Peyer's patch (tissue), 4 donors: ENCODE measurements around the gene RNF123. TPM values are rescaled to one million over a fixed set of nuclear protein-coding genes. Genes with fewer than 3 reads are reported as not detected.

Experiments used
- DNase-seq, 3 donors: peaks; one replicate each; pipeline ENCODE4 v3.0.0-alpha.2; 2017 to 2019
- H3K27ac ChIP-seq, 4 donors: fragments of 200-600 bp; sonication (generic); one replicate each; pipeline ENCODE4 v1.5.1; 2016 to 2019
- H3K27me3 ChIP-seq, 2 donors: fragments of 200-600 bp; sonication (generic); one replicate each; pipeline ENCODE4 v1.5.1; 2019
- H3K36me3 ChIP-seq, 3 donors: fragments of 200-600 bp; sonication (generic); one replicate each; pipeline ENCODE4 v1.5.1; 2016 to 2019
- H3K4me1 ChIP-seq, 4 donors: fragments of 200-600 bp; sonication (generic); one replicate each; pipeline ENCODE4 v1.5.1; 2016 to 2019
- H3K4me3 ChIP-seq, 4 donors: fragments of 200-600 bp; sonication (generic); 1 replicate in 3 of 4; 2 replicates in 1 of 4; pipeline ENCODE4 v1.5.1; 2016 to 2019; ENCODE audit warnings: mild to moderate bottlenecking in 1 of 4
- H3K9me3 ChIP-seq, 4 donors: fragments of 200-600 bp; sonication (generic); one replicate each; pipeline ENCODE4 v1.5.1; 2016 to 2019; ENCODE audit warnings: mild to moderate bottlenecking in 1 of 4
- POLR2A ChIP-seq, 2 donors: fragments of 450-650 bp; IDR thresholded peaks; one replicate each; pipeline ENCODE4 v1.5.1; 2017; ENCODE audit warnings: antibody characterized with exemption in 2 of 2, mild to moderate bottlenecking in 2 of 2, moderate library complexity in 2 of 2
- total RNA-seq, 4 donors: library from RNA; depleted of rRNA; stranded (reverse); fragments of >200 nt; gene quantifications; one replicate each; pipeline ENCODE4 v1.1.0, GENCODE V29; 2016
- TF ChIP-seq, protein P1 (sequence below), 6 experiments: fragments of 450-650 bp in 4 of 6; fragments of 200-600 bp in 2 of 6; sonication (generic) in 1 of 6; IDR thresholded peaks; one replicate each; pipeline ENCODE4 v1.5.1; 2017 to 2019; ENCODE audit warnings: antibody characterized with exemption in 6 of 6, mild to moderate bottlenecking in 3 of 6, moderate library complexity in 1 of 6

RNF123 gene
- total RNA-seq, 4 donors from 2014 or later = 74.3 to 101 (median 84.3) TPM

GRCh38 chr3:49717959-49718857 lies 28.9 kb downstream of the RNF123 start:
- no peak for DNase-seq
- Histone ChIP-seq H3K4me3 (peak overlapping the region in 2 of 4 donors; percentile 52 to 57), H3K27ac (no peak overlapping the region), H3K27me3 (no peaks in the 10 kb centered on the region), H3K36me3 (peaks cover 0 to 46% (median 0%) of the 10 kb centered on the region in 3 donors), H3K4me1 (peaks cover 0 to 47% (median 10%) of the 10 kb centered on the region in 4 donors), H3K9me3 (no peaks in the 10 kb centered on the region)
- no peak for TF ChIP-seq POLR2A (IDR thresholded peaks at IDR 0.05)
- TF ChIP-seq, protein P1, sequence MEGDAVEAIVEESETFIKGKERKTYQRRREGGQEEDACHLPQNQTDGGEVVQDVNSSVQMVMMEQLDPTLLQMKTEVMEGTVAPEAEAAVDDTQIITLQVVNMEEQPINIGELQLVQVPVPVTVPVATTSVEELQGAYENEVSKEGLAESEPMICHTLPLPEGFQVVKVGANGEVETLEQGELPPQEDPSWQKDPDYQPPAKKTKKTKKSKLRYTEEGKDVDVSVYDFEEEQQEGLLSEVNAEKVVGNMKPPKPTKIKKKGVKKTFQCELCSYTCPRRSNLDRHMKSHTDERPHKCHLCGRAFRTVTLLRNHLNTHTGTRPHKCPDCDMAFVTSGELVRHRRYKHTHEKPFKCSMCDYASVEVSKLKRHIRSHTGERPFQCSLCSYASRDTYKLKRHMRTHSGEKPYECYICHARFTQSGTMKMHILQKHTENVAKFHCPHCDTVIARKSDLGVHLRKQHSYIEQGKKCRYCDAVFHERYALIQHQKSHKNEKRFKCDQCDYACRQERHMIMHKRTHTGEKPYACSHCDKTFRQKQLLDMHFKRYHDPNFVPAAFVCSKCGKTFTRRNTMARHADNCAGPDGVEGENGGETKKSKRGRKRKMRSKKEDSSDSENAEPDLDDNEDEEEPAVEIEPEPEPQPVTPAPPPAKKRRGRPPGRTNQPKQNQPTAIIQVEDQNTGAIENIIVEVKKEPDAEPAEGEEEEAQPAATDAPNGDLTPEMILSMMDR (IDR thresholded peaks at IDR 0.05) = no peak

- H3K4me1 ChIP-seq = peaks cover 0 to 47% (median 10%) of the 10 kb centered on the region in 4 donors
- TF ChIP-seq POLR2A (IDR thresholded peaks at IDR 0.05) = no peak
- TF ChIP-seq, protein P1 (IDR thresholded peaks at IDR 0.05) = no peak
- H3K4me3 ChIP-seq = peak overlapping the region; percentile 52 to 59 (median 55)
- peaks cover 0 to 40% (median 0%) of the 10 kb centered on the region in 3 donors for H3K36me3 ChIP-seq
- DNase-seq = no peak
- H3K27ac ChIP-seq = peak overlapping the region in 1 of 4 donors; percentile 77
- H3K27me3 ChIP-seq = no peaks in the 10 kb centered on the region
- no peaks in the 10 kb centered on the region for H3K9me3 ChIP-seq
Observed at GRCh38 chr3:49718858-49719213, 29.5 kb downstream of the RNF123 start.

- H3K36me3 ChIP-seq = peaks cover 0 to 37% (median 0%) of the 10 kb centered on the region in 3 donors
- TF ChIP-seq, protein P1 (IDR thresholded peaks at IDR 0.05) = peak; percentile 31 to 77 (median 66)
- peak; percentile 65 to 87 for TF ChIP-seq POLR2A (IDR thresholded peaks at IDR 0.05)
- H3K4me3 ChIP-seq = peak within 1 kb of the TSS; percentile 52 to 59 (median 55)
Observed at GRCh38 chr3:49719214-49719884, 30.0 kb downstream of the RNF123 start, which contains the start of gene AMIGO3. Gene AMIGO3 (minus strand): TSS chr3:49719684. CDS start chr3:49719465, 219 bp downstream.

GRCh38 chr3:49720855-49721595 lies 31.7 kb downstream of the RNF123 start:
- Histone ChIP-seq H3K27ac (peak overlapping the region in 1 of 4 donors; percentile 12), H3K4me3 (no peak overlapping the region), H3K9me3 (no peaks in the 10 kb centered on the region), H3K27me3 (no peaks in the 10 kb centered on the region), H3K4me1 (peaks cover 3 to 64% (median 15%) of the 10 kb centered on the region in 4 donors), H3K36me3 (peaks cover 0 to 28% (median 0%) of the 10 kb centered on the region in 3 donors)
- DNase-seq = peak in 1 of 3 donors; percentile 55
- no peak for TF ChIP-seq POLR2A (IDR thresholded peaks at IDR 0.05)
- TF ChIP-seq, protein P1 (IDR thresholded peaks at IDR 0.05) = no peak

More at GRCh38 chr3:49719214-49719884, 30.0 kb downstream of the RNF123 start, which contains the start of gene AMIGO3:
- Histone ChIP-seq H3K27me3 (no peaks in the 10 kb centered on the region), H3K27ac (peak within 1 kb of the TSS; percentile 65 to 77 (median 73)), H3K9me3 (no peaks in the 10 kb centered on the region), H3K4me1 (peaks cover 0 to 48% (median 10%) of the 10 kb centered on the region in 4 donors)
- peak; percentile 96 to 98 (median 98) for DNase-seq

GRCh38 chr3:49721596-49721895 lies 32.2 kb downstream of the RNF123 start:
- DNase-seq = no peak
- peaks cover 3 to 70% (median 15%) of the 10 kb centered on the region in 4 donors for H3K4me1 ChIP-seq
- no peaks in the 10 kb centered on the region for H3K9me3 ChIP-seq
- H3K27me3 ChIP-seq = no peaks in the 10 kb centered on the region
- TF ChIP-seq, protein P1 (IDR thresholded peaks at IDR 0.05) = no peak
- no peak for TF ChIP-seq POLR2A (IDR thresholded peaks at IDR 0.05)
- no peak overlapping the region for H3K4me3 ChIP-seq
- H3K27ac ChIP-seq = no peak overlapping the region
- peaks cover 0 to 24% (median 0%) of the 10 kb centered on the region in 3 donors for H3K36me3 ChIP-seq
